GM13977 (cell line): ENCODE results near the gene DESI1.

Experiments
- DNase-seq: peaks from one replicate; pipeline ENCODE4 v3.0.0; 2012; ENCODE audit warnings: low spot score
- CTCF ChIP-seq: IDR thresholded peaks from 2 replicates; pipeline ENCODE4 v1.5.1; 2012; ENCODE audit warnings: mild to moderate bottlenecking, control low read depth; ENCODE audit not compliant: insufficient read depth; ENCODE audit errors: extremely low read depth, missing control alignments
- in situ Hi-C: fragments of 300-500 bp; cut with MboI; formaldehyde crosslinking; loops from one replicate; pipeline ENCODE4 v1.12.0; 2022; ENCODE audit warnings: low sequenced_read_pairs, low pct_unique_long_range_greater_than_20kb, mixed read lengths, inconsistent platforms; ENCODE audit not compliant: unreplicated experiment

The DESI1 gene

DNA sequence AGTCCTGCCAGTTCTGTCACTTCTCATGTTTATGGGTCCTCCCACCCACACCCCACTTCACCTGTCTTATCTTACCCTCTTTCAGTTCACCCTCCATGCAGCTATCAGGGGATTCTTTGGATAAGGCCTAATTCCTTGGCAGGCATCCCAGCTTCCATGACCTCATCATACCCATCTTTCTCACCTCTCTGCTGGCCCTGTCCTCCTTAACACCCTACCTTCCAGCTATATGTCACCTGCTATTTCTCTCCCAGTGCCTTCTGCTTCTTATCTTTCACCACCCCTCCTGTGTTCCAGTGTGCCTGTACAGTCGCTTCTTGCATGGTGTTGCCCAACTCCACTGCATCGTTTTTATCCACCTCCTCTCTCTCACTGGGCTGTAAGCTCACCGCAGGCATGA lies 39.6 kb upstream of the DESI1 start:
- no peak for DNase-seq
- in situ Hi-C loops: no loop called here
- no peak for TF ChIP-seq CTCF

- in situ Hi-C loops: no loop called here
- TF ChIP-seq CTCF: no peak
- DNase-seq: no peak
Observed at GRCh38 chr22:41659941-41660340, 39.1 kb upstream of the DESI1 start.

DNA sequence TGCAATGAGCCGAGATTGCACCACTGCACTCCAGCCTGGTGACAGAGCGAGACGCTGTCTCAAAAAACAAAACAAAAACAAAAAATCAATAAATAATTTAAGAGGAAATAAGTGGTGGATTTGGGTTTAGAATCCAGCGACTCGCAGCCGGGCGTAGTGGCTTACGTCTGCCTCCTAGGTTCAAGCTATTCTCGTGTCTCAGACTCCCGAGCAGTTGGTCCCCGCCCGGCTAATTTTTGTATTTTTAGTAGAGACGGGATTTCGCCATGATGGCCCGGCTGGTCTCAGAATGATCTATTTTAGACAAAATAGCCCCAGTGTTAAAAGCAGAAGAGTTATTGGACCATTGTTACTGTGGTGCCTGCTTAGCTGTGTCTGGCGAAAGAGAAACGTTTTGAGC lies 38.0 kb upstream of the DESI1 start:
- no peak for TF ChIP-seq CTCF
- in situ Hi-C loops: no loop called here
- DNase-seq: no peak

DNA sequence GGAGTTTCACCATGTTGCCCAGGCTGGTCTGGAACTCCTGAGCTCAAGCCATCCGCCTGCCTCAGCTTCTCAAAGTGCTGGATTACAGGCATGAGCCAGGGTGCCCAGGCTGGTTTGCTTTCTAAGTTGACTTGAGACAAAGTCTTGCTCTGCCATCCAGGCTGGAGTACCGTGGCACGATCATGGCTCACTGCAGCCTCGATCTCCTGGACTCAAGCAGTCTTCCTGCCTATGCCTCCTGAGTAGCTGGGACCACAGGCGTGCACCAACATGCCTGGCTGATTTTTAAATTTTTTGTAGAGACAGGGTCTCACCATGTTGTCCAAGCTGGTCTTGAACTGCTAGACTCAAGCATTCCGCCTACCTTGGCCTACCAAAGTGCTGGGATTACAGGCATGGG lies 36.9 kb upstream of the DESI1 start:
- no peak for DNase-seq
- no peak for TF ChIP-seq CTCF
- in situ Hi-C loops: no loop called here

DNA sequence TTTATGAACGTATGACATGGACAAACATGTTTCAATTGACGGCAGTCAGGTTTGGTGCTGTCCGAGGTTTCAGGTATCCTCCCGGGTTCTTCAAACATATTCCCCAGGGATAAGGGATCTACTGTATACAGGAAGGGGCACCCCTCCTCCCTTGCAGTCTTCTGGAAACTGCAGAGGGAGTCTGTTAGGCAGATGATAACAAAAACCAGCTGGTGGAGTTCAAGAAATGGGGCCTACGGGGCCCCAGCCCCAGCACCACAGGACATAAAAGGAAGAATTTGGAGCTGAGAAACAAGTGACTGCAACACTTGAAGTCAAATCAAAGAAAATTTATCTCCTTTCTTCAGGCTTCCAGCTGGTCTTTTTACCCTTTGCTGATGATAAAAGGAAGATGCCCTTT lies 35.7 kb upstream of the DESI1 start:
- DNase-seq: no peak
- in situ Hi-C loops: no loop called here
- TF ChIP-seq CTCF: no peak

DNA sequence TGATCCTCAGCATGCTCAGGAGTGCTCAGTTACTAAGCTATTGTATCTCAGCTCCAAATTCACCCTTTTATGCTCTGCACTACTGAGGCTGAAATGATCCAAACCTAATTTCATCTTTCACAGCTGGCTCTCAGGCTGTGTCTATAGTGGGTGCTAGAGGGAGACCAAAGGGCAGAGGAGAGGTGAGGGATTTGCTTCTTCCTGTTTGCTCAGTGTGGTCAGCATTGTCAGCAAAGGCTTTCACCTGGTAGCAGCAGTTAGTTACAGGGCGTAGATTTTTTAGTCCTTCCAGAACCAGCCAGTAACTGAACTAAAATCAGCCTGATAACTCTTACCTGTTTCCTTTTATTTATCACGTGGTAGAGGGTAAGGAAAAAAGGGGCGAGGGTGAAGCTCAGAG lies 33.5 kb upstream of the DESI1 start:
- DNase-seq: no peak
- no peak for TF ChIP-seq CTCF
- in situ Hi-C loops: no loop called here

- in situ Hi-C loops: no loop called here
- no peak for TF ChIP-seq CTCF
- DNase-seq: no peak
Observed at GRCh38 chr22:41650821-41651220, 30.0 kb upstream of the DESI1 start.
